ENCODE measurements around the gene TUBA1A. TPM values are rescaled to one million over a fixed set of nuclear protein-coding genes. Genes with fewer than 3 reads are reported as not detected.
"Not testable (repeated sequence)": the region's sequence is repeated elsewhere in the genome, so short reads cannot be mapped to it uniquely, and the experiment has no call there.

Gene TUBA1A
- total RNA-seq, 1 donor from 2014 or later = 114 TPM

DNA sequence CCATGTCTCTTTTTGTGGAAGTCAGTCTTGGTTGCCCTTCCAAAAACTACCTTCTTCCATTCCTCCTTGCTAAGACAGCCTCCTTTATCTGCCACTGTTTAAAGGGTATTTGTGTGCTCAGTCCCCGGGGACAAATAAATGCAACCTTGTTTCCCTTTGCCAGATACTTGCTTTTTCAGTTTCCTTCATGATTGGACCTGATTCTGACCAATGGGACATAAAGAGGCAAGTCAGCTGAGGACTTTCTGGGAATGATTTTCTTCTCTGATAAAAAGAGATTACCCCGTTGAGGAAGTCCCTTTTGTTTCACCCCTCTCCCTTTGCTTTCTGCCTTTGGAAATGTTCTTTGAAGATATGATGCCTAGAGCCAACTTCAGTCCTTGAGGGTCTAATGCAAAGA, 50.3 kb downstream of the TUBA1A start:
- Mint-ChIP-seq H3K36me3 (ENCODE audit: low read depth) (no peaks in the 10 kb centered on the region), H3K4me3 (no peak overlapping the region), H3K4me1 (peaks cover 11% of the 10 kb centered on the region), H3K9me3 (no peaks in the 10 kb centered on the region), H3K27ac (no peak overlapping the region), H3K27me3 (no peaks in the 10 kb centered on the region)
- TF ChIP-seq, protein P1, sequence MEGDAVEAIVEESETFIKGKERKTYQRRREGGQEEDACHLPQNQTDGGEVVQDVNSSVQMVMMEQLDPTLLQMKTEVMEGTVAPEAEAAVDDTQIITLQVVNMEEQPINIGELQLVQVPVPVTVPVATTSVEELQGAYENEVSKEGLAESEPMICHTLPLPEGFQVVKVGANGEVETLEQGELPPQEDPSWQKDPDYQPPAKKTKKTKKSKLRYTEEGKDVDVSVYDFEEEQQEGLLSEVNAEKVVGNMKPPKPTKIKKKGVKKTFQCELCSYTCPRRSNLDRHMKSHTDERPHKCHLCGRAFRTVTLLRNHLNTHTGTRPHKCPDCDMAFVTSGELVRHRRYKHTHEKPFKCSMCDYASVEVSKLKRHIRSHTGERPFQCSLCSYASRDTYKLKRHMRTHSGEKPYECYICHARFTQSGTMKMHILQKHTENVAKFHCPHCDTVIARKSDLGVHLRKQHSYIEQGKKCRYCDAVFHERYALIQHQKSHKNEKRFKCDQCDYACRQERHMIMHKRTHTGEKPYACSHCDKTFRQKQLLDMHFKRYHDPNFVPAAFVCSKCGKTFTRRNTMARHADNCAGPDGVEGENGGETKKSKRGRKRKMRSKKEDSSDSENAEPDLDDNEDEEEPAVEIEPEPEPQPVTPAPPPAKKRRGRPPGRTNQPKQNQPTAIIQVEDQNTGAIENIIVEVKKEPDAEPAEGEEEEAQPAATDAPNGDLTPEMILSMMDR (IDR thresholded peaks at IDR 0.05) = no peak
- ATAC-seq (ENCODE audit: low read depth) (no peak), DNase-seq (no peak)
- ChIA-PET CTCF (no interaction called here), POLR2A (no interaction called here)
- intact Hi-C loops (cut with micrococcal nuclease) = no loop called here

DNA sequence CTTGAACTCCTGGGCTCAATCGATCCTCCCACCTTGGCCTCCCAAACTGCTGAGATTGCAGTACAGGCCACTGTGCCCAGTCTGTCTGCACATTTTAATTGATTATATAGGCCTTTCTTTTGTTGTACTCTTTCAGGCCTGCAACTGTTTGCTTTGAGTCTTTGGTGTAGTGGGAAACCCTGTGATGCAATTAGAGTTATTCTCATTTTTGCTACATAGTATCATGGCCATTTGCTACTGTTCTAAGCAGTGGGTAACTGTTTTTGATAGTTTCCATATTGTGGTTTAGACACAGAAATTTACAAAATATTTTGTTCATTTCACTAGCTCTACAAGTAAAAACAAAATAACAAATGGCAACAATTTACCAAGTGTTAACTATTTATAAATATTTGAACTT, 51.4 kb downstream of the TUBA1A start:
- Mint-ChIP-seq H3K27me3 (no peaks in the 10 kb centered on the region), H3K9me3 (no peaks in the 10 kb centered on the region), H3K4me1 (peaks cover 22% of the 10 kb centered on the region), H3K36me3 (ENCODE audit: low read depth) (no peaks in the 10 kb centered on the region), H3K27ac (no peak overlapping the region), H3K4me3 (no peak overlapping the region)
- ChIA-PET POLR2A (interaction anchor here (0.6 kb wide), 1 partner anchor 103 kb away, joined by 5 read pairs; no protein-coding TSS in a partner anchor), CTCF (no interaction called here)
- ATAC-seq (ENCODE audit: low read depth) (no peak), DNase-seq (no peak)
- TF ChIP-seq, protein P1 (IDR thresholded peaks at IDR 0.05) = no peak
- intact Hi-C loops (cut with micrococcal nuclease) = no loop called here

DNA sequence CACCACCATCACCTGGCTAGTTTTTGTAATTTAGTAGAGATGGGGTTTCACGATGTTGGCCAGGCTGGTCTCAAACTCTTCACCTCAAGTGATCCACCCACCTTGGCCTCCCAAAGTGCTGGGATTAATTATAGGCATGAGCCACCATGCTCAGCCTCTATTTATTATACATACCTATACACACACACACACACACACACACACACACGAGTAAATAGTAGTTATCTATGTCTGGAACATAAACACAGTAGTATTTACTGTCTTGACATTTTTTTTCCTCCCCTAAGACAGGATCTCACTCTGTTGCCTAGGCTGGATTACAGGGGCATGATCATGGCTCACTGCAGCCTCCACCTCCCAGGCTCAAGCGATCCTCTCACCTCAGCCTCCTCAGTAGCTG, 51.9 kb downstream of the TUBA1A start:
- H3K27ac Mint-ChIP-seq; H3K9me3 Mint-ChIP-seq; H3K27me3 Mint-ChIP-seq; H3K36me3 Mint-ChIP-seq (ENCODE audit: low read depth); intact Hi-C loops (cut with micrococcal nuclease); DNase-seq; H3K4me3 Mint-ChIP-seq; CTCF ChIA-PET; ATAC-seq (ENCODE audit: low read depth): not testable (repeated sequence)
- POLR2A ChIA-PET = interaction anchor here (0.7 kb wide), 1 partner anchor 145 kb away, joined by 7 read pairs; no protein-coding TSS in a partner anchor
- H3K4me1 Mint-ChIP-seq = peaks cover 27% of the 10 kb centered on the region

Other genes with a start within 250 kb of the TUBA1A start
- 113 and 119 TPM in 2 replicates for gene ARF3, start 231.6 kb downstream of the TUBA1A start, total RNA-seq
- 0.22 TPM in 1 of 2 replicates, not detected in the other for gene WNT10B, start 217.3 kb downstream of the TUBA1A start, total RNA-seq
- gene WNT1, start 210.8 kb downstream of the TUBA1A start, total RNA-seq = not detected in 2 replicates
- 0.20 and 0.44 TPM in 2 replicates for gene DDN, start 189.7 kb downstream of the TUBA1A start, total RNA-seq
- gene PRKAG1, start 170.3 kb downstream of the TUBA1A start, total RNA-seq = 55.3 and 70.5 TPM in 2 replicates
- 127 and 136 TPM in 2 replicates for gene KMT2D, start 128.3 kb downstream of the TUBA1A start, total RNA-seq
- gene RHEBL1, start 119.1 kb downstream of the TUBA1A start, total RNA-seq = 3.2 and 3.3 TPM in 2 replicates
- 0.09 TPM in 1 of 2 replicates, not detected in the other for gene DHH, start 94.3 kb downstream of the TUBA1A start, total RNA-seq
- gene LMBR1L, start 78.2 kb downstream of the TUBA1A start, total RNA-seq = 64.2 and 79.9 TPM in 2 replicates
- 916 and 951 TPM in 2 replicates for gene TUBA1B, start 57.7 kb downstream of the TUBA1A start, total RNA-seq
- gene TUBA1C, start 76.0 kb upstream of the TUBA1A start, total RNA-seq = 141 and 142 TPM in 2 replicates
- not detected in 2 replicates for gene PRPH, start 106.1 kb upstream of the TUBA1A start, total RNA-seq
- gene TROAP, start 134.2 kb upstream of the TUBA1A start, total RNA-seq = 2.0 and 3.1 TPM in 2 replicates
- not detected in 2 replicates for gene C1QL4, start 148.1 kb upstream of the TUBA1A start, total RNA-seq
- gene DNAJC22, start 157.8 kb upstream of the TUBA1A start, total RNA-seq = not detected in 2 replicates
- 18.9 and 22.2 TPM in 2 replicates for gene SPATS2, start 178.4 kb upstream of the TUBA1A start, total RNA-seq

Data from activated B cell treated with CpG ODN at 0.5 μM for 24 hours (primary cell).